Measurements from ENCODE around the gene COX15. TPM values are rescaled to one million over a fixed set of nuclear protein-coding genes. Genes with fewer than 3 reads are reported as not detected.

The COX15 gene
- total RNA-seq, 1 experiment from 2014 or later: 34.2 TPM

DNA sequence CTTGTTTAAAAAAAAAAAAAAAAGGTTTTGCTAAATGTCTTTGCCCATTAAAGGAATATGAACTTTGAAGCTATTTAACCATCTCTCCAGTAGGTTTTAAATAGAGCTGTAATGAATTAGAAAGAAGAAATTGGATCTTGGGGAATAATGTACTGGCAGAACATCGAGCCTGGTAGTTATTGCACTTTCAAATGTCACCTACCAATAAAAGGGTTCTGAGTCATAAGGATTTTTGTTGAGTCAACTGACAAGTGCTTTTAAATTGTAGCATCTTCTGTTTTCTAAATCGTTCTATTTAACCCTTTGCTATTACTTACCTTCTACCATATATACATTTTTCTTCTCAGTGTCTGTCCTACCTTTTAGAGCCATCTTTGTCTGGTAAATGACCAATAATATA is 10.8 kb upstream of the COX15 start:
- no peak overlapping the region for H4K5ac ChIP-seq (ENCODE audit: insufficient read length, low read depth, low read length)
- H2BK12ac ChIP-seq (ENCODE audit: insufficient read length, low read depth, low read length): no peak overlapping the region
- no peaks in the 10 kb centered on the region for H3K27me3 Mint-ChIP-seq (ENCODE audit: low read depth)
- no peak overlapping the region for H3K56ac ChIP-seq (ENCODE audit: insufficient read length, low read depth, low read length)
- no peaks in the 10 kb centered on the region for H3K79me2 ChIP-seq (ENCODE audit: insufficient read depth, low read length)
- H2BK120ac ChIP-seq (ENCODE audit: low read depth, low read length, poor library complexity, severe bottlenecking): no peak overlapping the region
- H3K9ac ChIP-seq (ENCODE audit: extremely low read depth, insufficient read length, low read length): no peak overlapping the region
- no peak overlapping the region for H3K27ac ChIP-seq (ENCODE audit: insufficient read length, low read depth, low read length)
- TF ChIP-seq, protein P1, sequence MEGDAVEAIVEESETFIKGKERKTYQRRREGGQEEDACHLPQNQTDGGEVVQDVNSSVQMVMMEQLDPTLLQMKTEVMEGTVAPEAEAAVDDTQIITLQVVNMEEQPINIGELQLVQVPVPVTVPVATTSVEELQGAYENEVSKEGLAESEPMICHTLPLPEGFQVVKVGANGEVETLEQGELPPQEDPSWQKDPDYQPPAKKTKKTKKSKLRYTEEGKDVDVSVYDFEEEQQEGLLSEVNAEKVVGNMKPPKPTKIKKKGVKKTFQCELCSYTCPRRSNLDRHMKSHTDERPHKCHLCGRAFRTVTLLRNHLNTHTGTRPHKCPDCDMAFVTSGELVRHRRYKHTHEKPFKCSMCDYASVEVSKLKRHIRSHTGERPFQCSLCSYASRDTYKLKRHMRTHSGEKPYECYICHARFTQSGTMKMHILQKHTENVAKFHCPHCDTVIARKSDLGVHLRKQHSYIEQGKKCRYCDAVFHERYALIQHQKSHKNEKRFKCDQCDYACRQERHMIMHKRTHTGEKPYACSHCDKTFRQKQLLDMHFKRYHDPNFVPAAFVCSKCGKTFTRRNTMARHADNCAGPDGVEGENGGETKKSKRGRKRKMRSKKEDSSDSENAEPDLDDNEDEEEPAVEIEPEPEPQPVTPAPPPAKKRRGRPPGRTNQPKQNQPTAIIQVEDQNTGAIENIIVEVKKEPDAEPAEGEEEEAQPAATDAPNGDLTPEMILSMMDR (conservative IDR thresholded peaks at IDR 0.05): no peak
- H2AFZ ChIP-seq (ENCODE audit: low read length): no peak overlapping the region
- no peak overlapping the region for H3K4me3 Mint-ChIP-seq
- DNase-seq: no peak
- no peaks in the 10 kb centered on the region for H3K79me1 ChIP-seq (ENCODE audit: insufficient read depth, low read depth, low read length, poor library complexity, severe bottlenecking)
- no peaks in the 10 kb centered on the region for H3K27me3 ChIP-seq (ENCODE audit: insufficient read depth, low read length)
- H2BK5ac ChIP-seq (ENCODE audit: insufficient read length, low read length): no peak overlapping the region
- H3K4me1 Mint-ChIP-seq: no peaks in the 10 kb centered on the region
- no peaks in the 10 kb centered on the region for H3K23me2 ChIP-seq (ENCODE audit: insufficient read length, low read depth, low read length, poor library complexity, severe bottlenecking)
- no peak overlapping the region for H3K23ac ChIP-seq (ENCODE audit: insufficient read length, low read depth, low read length)
- H2AK5ac ChIP-seq (ENCODE audit: insufficient read length, low read length): no peak overlapping the region
- no peaks in the 10 kb centered on the region for H3K9me3 ChIP-seq (ENCODE audit: control insufficient read depth, low read depth, low read length)
- no peak overlapping the region for H3K27ac Mint-ChIP-seq
- H4K91ac ChIP-seq (ENCODE audit: insufficient read length, low read depth, low read length): no peak overlapping the region
- no peak overlapping the region for H3K14ac ChIP-seq (ENCODE audit: insufficient read depth, low read length)
- H3K9me3 Mint-ChIP-seq: peaks cover 3 to 7% of the 10 kb centered on the region in 2 experiments; a peak in 2 of 5 replicates
- H4K8ac ChIP-seq (replicated peaks; ENCODE audit: insufficient read length, low read depth, low read length): no peak overlapping the region
- WGBS (ENCODE audit: extremely low coverage, insufficient read length, low lambda C conversion rate): no CpG with 5 or more reads among the region's 2 CpGs
- H3K4ac ChIP-seq (ENCODE audit: low read depth, low read length): no peak overlapping the region
- H3T11ph ChIP-seq (ENCODE audit: low read length): no peak overlapping the region
- peaks cover 41 to 84% (median 80%) of the 10 kb centered on the region in 3 experiments for H3K36me3 Mint-ChIP-seq (ENCODE audit: insufficient read depth in 1 of 3, low read depth in 3 of 3)
- H2BK15ac ChIP-seq (ENCODE audit: low read depth, low read length): no peak overlapping the region
- no peak overlapping the region for H2BK20ac ChIP-seq (ENCODE audit: low read depth, low read length, poor library complexity, severe bottlenecking)
- no peaks in the 10 kb centered on the region for H4K20me1 ChIP-seq (ENCODE audit: control insufficient read depth, insufficient read depth, insufficient read length)
- no peak overlapping the region for H3K18ac ChIP-seq (ENCODE audit: insufficient read length, low read depth, low read length)
- H3K4me1 ChIP-seq (ENCODE audit: insufficient read depth, low read length): no peaks in the 10 kb centered on the region
- H3K4me2 ChIP-seq (ENCODE audit: insufficient read depth, insufficient read length, low read length): no peak overlapping the region
